Liver (tissue), 9 donors: ENCODE data around the gene ANKRD44. TPM values are rescaled to one million over a fixed set of nuclear protein-coding genes. Genes with fewer than 3 reads are reported as not detected.

Experiments
- DNase-seq: peaks from one replicate; pipeline ENCODE4 v3.0.0-alpha.2; 2017; ENCODE audit warnings: low spot score
- H3K27ac ChIP-seq, 2 donors: one replicate each; pipeline ENCODE4 v1.7.0; 2013; ENCODE audit warnings: inconsistent platforms in 2 of 2, low read length in 2 of 2, control low read depth in 1 of 2, low read depth in 1 of 2, mild to moderate bottlenecking in 1 of 2
- H3K27me3 ChIP-seq, 4 donors: one replicate each; pipeline versions ENCODE4 v1.6.1 to v1.7.0; 2013; ENCODE audit warnings: low read length in 3 of 4, inconsistent platforms in 1 of 4, mild to moderate bottlenecking in 1 of 4, moderate library complexity in 1 of 4; ENCODE audit not compliant: control insufficient read depth in 4 of 4, insufficient read depth in 4 of 4
- H3K36me3 ChIP-seq, 4 donors: one replicate each; pipeline versions ENCODE4 v1.6.1 to v1.7.0; 2013; ENCODE audit warnings: low read length in 3 of 4, mild to moderate bottlenecking in 3 of 4, low read depth in 1 of 4, moderate library complexity in 1 of 4; ENCODE audit not compliant: control insufficient read depth in 4 of 4, insufficient read depth in 3 of 4
- H3K4me1 ChIP-seq, 4 donors: one replicate each; pipeline versions ENCODE4 v1.6.1 to v1.7.0; 2013; ENCODE audit warnings: low read length in 3 of 4, mild to moderate bottlenecking in 3 of 4, moderate library complexity in 1 of 4; ENCODE audit not compliant: control insufficient read depth in 4 of 4, insufficient read depth in 4 of 4
- H3K4me3 ChIP-seq, 3 donors: one replicate each; pipeline versions ENCODE4 v1.6.1 to v1.7.0; 2013; ENCODE audit warnings: low read length in 3 of 3, control low read depth in 1 of 3, low read depth in 1 of 3, mild to moderate bottlenecking in 1 of 3
- H3K9ac ChIP-seq, 2 donors: one replicate each; pipeline ENCODE4 v1.7.0; 2013; ENCODE audit warnings: low read length in 2 of 2, mild to moderate bottlenecking in 2 of 2, moderate library complexity in 2 of 2, control low read depth in 1 of 2, low read depth in 1 of 2
- H3K9me3 ChIP-seq, 4 donors: one replicate each; pipeline versions ENCODE4 v1.6.1 to v1.7.0; 2013; ENCODE audit warnings: low read length in 3 of 4; ENCODE audit not compliant: control insufficient read depth in 4 of 4
- EGR1 ChIP-seq, 2 donors: IDR thresholded peaks; 2 replicates each; pipeline ENCODE4 v1.6.1; 2016 to 2018; ENCODE audit warnings: antibody characterized with exemption in 2 of 2, low read depth in 2 of 2
- FOXA1 ChIP-seq: IDR thresholded peaks from 2 replicates; pipeline ENCODE4 v1.6.1; 2016; ENCODE audit warnings: antibody characterized with exemption
- FOXA2 ChIP-seq: IDR thresholded peaks from 2 replicates; pipeline ENCODE4 v1.6.1; 2016; ENCODE audit warnings: antibody characterized with exemption
- HNF4A ChIP-seq, 2 donors: conservative IDR thresholded peaks; 2 replicates each; pipeline ENCODE4 v1.6.1; 2016; ENCODE audit warnings: antibody characterized with exemption in 2 of 2, mild to moderate bottlenecking in 2 of 2
- HNF4G ChIP-seq: IDR thresholded peaks from 2 replicates; pipeline ENCODE4 v1.6.1; 2016; ENCODE audit warnings: antibody characterized with exemption
- JUND ChIP-seq, 2 donors: IDR thresholded peaks; 2 replicates each; pipeline ENCODE4 v1.6.1; 2016; ENCODE audit warnings: antibody characterized with exemption in 2 of 2
- NR2F2 ChIP-seq: IDR thresholded peaks from 2 replicates; pipeline ENCODE4 v1.6.1; 2016; ENCODE audit warnings: antibody characterized with exemption
- RAD21 ChIP-seq, 2 donors: IDR thresholded peaks; 2 replicates each; pipeline ENCODE4 v1.6.1; 2016; ENCODE audit warnings: antibody characterized with exemption in 2 of 2, mild to moderate bottlenecking in 2 of 2
- RXRA ChIP-seq, 2 donors: IDR thresholded peaks; 2 replicates each; pipeline ENCODE4 v1.6.1; 2017 to 2018; ENCODE audit warnings: antibody characterized with exemption in 2 of 2, mild to moderate bottlenecking in 1 of 2
- SP1 ChIP-seq: IDR thresholded peaks from 2 replicates; pipeline ENCODE4 v1.6.1; 2018; ENCODE audit warnings: antibody characterized with exemption, mild to moderate bottlenecking
- YY1 ChIP-seq: IDR thresholded peaks from 2 replicates; pipeline ENCODE4 v1.6.1; 2016; ENCODE audit warnings: antibody characterized with exemption, mild to moderate bottlenecking
- WGBS: extraction: QIAGEN DNeasy Blood & Tissue Kit; methylation state at CpG from one replicate; pipeline ENCODE4 v1.1.7; 2013; 5-methylcytosine and 5-hydroxymethylcytosine counted together
- polyA plus RNA-seq, 2 donors: library from polyadenylated mRNA; stranded (reverse) in 1 of 2; unstranded in 1 of 2; fragments of 200-250 nt in 1 of 2; fragments of >200 nt in 1 of 2; fragmentation: Nextera tagmentation in 1 of 2; extraction: Ambion mirVana in 1 of 2; gene quantifications; one replicate each; pipeline versions ENCODE4 v1.2.1 to v1.2.3, GENCODE V29; 2013 to 2015
- total RNA-seq, 2 donors: library from RNA; depleted of rRNA; stranded (reverse); fragments of >200 nt; gene quantifications; one replicate each; pipeline ENCODE4 v1.2.3, GENCODE V29; 2014
- TF ChIP-seq, protein P1 (sequence below): IDR thresholded peaks from 2 replicates; pipeline ENCODE4 v1.6.1; 2016; ENCODE audit warnings: antibody characterized with exemption
- TF ChIP-seq, protein P2 (sequence below): fragments of 150-350 bp; IDR thresholded peaks from 2 replicates; pipeline ENCODE4 v1.5.1; 2017; ENCODE audit warnings: improper control_type of control experiment, low read depth, low read length; ENCODE audit not compliant: missing input control
- TF ChIP-seq, protein P3 (sequence below): IDR thresholded peaks from 2 replicates; pipeline ENCODE4 v1.6.1; 2016; ENCODE audit warnings: antibody characterized with exemption
- TF ChIP-seq, protein P4 (sequence below): IDR thresholded peaks from 2 replicates; pipeline ENCODE4 v1.6.1; 2016; ENCODE audit warnings: antibody characterized with exemption
- TF ChIP-seq, protein P5 (sequence below): IDR thresholded peaks from 2 replicates; pipeline ENCODE4 v1.6.1; 2016; ENCODE audit warnings: antibody characterized with exemption, mild to moderate bottlenecking
- donor health status: healthy.
- donor health status: healthy.
- donor health status: healthy.
- donor health status: healthy.
- donor health status: healthy.

ANKRD44 gene
- total and polyA plus RNA-seq, 4 donors = 3.8 to 18.2 (median 6.8) TPM

DNA sequence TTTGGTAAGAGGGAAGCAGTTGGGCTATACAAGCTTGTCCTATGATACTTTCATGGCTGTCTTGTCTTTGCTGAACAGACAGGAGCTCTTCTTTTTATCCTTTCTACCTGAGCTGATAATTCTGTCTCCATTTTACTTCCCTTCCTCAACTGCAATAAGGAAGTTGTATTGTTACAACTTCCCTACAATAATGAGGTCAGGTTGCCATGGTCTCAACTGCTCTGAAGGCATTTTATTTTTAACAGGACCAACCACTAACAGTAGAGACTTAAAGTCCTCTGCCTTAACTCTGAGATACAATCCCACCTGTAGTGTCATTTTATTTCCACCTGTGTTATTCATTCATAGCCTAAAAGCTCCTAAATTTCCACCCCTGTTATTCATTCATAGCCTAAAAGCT is 265.5 kb downstream of the ANKRD44 start:
- H3K9ac ChIP-seq = no peak overlapping the region
- no peak for DNase-seq
- no peak overlapping the region for H3K27ac ChIP-seq
- H3K9me3 ChIP-seq = no peaks in the 10 kb centered on the region
- no peak overlapping the region for H3K4me3 ChIP-seq
- no peak for TF ChIP-seq RXRA (IDR thresholded peaks at IDR 0.05)
- TF ChIP-seq SP1 = no peak
- TF ChIP-seq, protein P1, sequence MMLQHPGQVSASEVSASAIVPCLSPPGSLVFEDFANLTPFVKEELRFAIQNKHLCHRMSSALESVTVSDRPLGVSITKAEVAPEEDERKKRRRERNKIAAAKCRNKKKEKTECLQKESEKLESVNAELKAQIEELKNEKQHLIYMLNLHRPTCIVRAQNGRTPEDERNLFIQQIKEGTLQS = no peak
- TF ChIP-seq HNF4A (conservative IDR thresholded peaks at IDR 0.05) = no peak
- no peak for TF ChIP-seq NR2F2
- TF ChIP-seq, protein P2, sequence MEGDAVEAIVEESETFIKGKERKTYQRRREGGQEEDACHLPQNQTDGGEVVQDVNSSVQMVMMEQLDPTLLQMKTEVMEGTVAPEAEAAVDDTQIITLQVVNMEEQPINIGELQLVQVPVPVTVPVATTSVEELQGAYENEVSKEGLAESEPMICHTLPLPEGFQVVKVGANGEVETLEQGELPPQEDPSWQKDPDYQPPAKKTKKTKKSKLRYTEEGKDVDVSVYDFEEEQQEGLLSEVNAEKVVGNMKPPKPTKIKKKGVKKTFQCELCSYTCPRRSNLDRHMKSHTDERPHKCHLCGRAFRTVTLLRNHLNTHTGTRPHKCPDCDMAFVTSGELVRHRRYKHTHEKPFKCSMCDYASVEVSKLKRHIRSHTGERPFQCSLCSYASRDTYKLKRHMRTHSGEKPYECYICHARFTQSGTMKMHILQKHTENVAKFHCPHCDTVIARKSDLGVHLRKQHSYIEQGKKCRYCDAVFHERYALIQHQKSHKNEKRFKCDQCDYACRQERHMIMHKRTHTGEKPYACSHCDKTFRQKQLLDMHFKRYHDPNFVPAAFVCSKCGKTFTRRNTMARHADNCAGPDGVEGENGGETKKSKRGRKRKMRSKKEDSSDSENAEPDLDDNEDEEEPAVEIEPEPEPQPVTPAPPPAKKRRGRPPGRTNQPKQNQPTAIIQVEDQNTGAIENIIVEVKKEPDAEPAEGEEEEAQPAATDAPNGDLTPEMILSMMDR = no peak
- TF ChIP-seq FOXA1 = no peak
- TF ChIP-seq RAD21 (IDR thresholded peaks at IDR 0.05) = no peak
- no peak for TF ChIP-seq JUND (IDR thresholded peaks at IDR 0.05)
- TF ChIP-seq, protein P3, sequence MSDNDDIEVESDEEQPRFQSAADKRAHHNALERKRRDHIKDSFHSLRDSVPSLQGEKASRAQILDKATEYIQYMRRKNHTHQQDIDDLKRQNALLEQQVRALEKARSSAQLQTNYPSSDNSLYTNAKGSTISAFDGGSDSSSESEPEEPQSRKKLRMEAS = no peak
- no peaks in the 10 kb centered on the region for H3K36me3 ChIP-seq
- H3K4me1 ChIP-seq = no peaks in the 10 kb centered on the region
- H3K27me3 ChIP-seq = no peaks in the 10 kb centered on the region

DNA sequence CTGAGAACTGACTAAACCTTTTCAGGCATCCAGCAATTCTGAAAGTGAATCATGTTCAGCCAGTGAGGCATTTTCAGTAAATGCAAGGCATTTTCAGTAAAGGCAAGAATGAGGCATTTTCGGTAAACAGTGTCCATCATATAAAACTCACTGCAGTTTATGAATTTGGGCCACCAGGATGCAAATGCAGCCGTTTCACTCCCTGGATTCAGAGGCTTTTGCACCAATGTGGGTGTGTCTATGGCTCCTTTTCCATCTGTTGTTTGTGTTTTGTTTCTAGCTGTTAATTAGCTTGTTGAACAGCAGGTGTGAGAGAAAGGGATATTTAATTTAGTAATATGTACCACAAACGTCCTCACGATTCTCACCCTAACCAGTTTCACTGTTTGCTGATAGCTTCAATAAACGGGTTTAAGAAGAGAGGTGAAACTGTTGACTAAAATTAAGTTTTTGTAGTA is 267.8 kb downstream of the ANKRD44 start:
- WGBS = 86% methylated on average over 5 of the region's 5 CpGs

More for the DNA sequence above, 267.8 kb downstream of the ANKRD44 start:
- DNase-seq = no peak
- Histone ChIP-seq H3K4me1 (no peaks in the 10 kb centered on the region), H3K27me3 (no peaks in the 10 kb centered on the region), H3K36me3 (no peaks in the 10 kb centered on the region), H3K27ac (no peak overlapping the region), H3K9ac (no peak overlapping the region), H3K4me3 (no peak overlapping the region), H3K9me3 (no peaks in the 10 kb centered on the region)
- TF ChIP-seq, protein P1 = no peak
- TF ChIP-seq HNF4G = no peak
- TF ChIP-seq JUND (IDR thresholded peaks at IDR 0.05) = no peak
- TF ChIP-seq, protein P4, sequence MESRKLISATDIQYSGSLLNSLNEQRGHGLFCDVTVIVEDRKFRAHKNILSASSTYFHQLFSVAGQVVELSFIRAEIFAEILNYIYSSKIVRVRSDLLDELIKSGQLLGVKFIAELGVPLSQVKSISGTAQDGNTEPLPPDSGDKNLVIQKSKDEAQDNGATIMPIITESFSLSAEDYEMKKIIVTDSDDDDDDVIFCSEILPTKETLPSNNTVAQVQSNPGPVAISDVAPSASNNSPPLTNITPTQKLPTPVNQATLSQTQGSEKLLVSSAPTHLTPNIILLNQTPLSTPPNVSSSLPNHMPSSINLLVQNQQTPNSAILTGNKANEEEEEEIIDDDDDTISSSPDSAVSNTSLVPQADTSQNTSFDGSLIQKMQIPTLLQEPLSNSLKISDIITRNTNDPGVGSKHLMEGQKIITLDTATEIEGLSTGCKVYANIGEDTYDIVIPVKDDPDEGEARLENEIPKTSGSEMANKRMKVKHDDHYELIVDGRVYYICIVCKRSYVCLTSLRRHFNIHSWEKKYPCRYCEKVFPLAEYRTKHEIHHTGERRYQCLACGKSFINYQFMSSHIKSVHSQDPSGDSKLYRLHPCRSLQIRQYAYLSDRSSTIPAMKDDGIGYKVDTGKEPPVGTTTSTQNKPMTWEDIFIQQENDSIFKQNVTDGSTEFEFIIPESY = no peak
- TF ChIP-seq RXRA (IDR thresholded peaks at IDR 0.05) = no peak
- TF ChIP-seq SP1 = no peak
- no peak for TF ChIP-seq FOXA2
- no peak for TF ChIP-seq EGR1 (IDR thresholded peaks at IDR 0.05; ENCODE audit: low read depth in 2 of 2)
- TF ChIP-seq NR2F2 = no peak
- no peak for TF ChIP-seq RAD21 (IDR thresholded peaks at IDR 0.05)
- no peak for TF ChIP-seq FOXA1
- no peak for TF ChIP-seq YY1
- TF ChIP-seq, protein P5, sequence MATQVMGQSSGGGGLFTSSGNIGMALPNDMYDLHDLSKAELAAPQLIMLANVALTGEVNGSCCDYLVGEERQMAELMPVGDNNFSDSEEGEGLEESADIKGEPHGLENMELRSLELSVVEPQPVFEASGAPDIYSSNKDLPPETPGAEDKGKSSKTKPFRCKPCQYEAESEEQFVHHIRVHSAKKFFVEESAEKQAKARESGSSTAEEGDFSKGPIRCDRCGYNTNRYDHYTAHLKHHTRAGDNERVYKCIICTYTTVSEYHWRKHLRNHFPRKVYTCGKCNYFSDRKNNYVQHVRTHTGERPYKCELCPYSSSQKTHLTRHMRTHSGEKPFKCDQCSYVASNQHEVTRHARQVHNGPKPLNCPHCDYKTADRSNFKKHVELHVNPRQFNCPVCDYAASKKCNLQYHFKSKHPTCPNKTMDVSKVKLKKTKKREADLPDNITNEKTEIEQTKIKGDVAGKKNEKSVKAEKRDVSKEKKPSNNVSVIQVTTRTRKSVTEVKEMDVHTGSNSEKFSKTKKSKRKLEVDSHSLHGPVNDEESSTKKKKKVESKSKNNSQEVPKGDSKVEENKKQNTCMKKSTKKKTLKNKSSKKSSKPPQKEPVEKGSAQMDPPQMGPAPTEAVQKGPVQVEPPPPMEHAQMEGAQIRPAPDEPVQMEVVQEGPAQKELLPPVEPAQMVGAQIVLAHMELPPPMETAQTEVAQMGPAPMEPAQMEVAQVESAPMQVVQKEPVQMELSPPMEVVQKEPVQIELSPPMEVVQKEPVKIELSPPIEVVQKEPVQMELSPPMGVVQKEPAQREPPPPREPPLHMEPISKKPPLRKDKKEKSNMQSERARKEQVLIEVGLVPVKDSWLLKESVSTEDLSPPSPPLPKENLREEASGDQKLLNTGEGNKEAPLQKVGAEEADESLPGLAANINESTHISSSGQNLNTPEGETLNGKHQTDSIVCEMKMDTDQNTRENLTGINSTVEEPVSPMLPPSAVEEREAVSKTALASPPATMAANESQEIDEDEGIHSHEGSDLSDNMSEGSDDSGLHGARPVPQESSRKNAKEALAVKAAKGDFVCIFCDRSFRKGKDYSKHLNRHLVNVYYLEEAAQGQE = no peak
- TF ChIP-seq, protein P2 = no peak
